Ectodermal cell (in vitro differentiated cells): Measurements from ENCODE around the gene CDKL5.

ENCODE experiments used
- H3K27ac ChIP-seq: 2 replicates; pipeline ENCODE4 v1.7.0; 2013; ENCODE audit warnings: mild to moderate bottlenecking, low read depth, low read length; ENCODE audit not compliant: insufficient read depth, poor library complexity, severe bottlenecking
- H3K27me3 ChIP-seq: 2 replicates; pipeline ENCODE4 v1.7.0; 2013; ENCODE audit warnings: mild to moderate bottlenecking, low read length; ENCODE audit not compliant: insufficient read depth, control insufficient read depth, poor library complexity, severe bottlenecking
- H3K36me3 ChIP-seq: one replicate; pipeline ENCODE4 v1.7.0; 2013; ENCODE audit warnings: low read length; ENCODE audit not compliant: control insufficient read depth, insufficient read depth
- H3K4me1 ChIP-seq: one replicate; pipeline ENCODE4 v1.7.0; 2013; ENCODE audit warnings: low read length; ENCODE audit not compliant: control insufficient read depth, insufficient read depth
- H3K4me3 ChIP-seq: 2 replicates; pipeline ENCODE4 v1.7.0; 2013; ENCODE audit warnings: low read depth, low read length, control low read depth; ENCODE audit not compliant: insufficient read depth
- H3K9me3 ChIP-seq: 2 replicates; pipeline ENCODE4 v1.7.0; 2013; ENCODE audit warnings: mild to moderate bottlenecking, low read length, moderate library complexity; ENCODE audit not compliant: control insufficient read depth
- WGBS, 2 experiments: methylation state at CpG; one replicate each; pipeline ENCODE4 v1.1.7; 2013; ENCODE audit warnings: missing lambda C conversion rate in 2 of 2; 5-methylcytosine and 5-hydroxymethylcytosine counted together

The CDKL5 gene

DNA sequence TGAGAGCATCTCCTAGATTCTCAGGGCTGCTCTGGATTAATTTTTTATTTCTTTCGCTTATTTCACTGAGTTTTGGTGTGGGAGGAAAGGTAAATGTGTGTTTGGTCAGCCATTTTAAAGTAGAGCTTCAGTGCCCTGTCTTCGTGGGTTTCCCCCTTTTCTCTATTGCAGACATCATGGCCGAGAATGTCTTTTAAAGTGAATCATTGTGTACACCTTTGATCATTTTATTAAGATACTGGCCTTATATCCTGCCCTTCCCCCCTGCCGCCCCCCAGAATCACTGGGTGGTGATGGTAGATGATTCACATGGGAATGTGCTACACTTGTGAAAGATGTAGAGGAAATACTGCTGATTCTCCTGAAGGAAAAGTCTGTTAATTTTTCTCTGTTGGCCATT is 23.8 kb downstream of the CDKL5 start:
- Histone ChIP-seq H3K9me3 (no peaks in the 10 kb centered on the region), H3K4me3 (no peak overlapping the region), H3K4me1 (no peaks in the 10 kb centered on the region), H3K27ac (no peak overlapping the region), H3K27me3 (no peaks in the 10 kb centered on the region), H3K36me3 (no peaks in the 10 kb centered on the region)
- 89 to 100% methylated on average over 1 to 2 of the region's 4 CpGs for WGBS, 2 experiments

DNA sequence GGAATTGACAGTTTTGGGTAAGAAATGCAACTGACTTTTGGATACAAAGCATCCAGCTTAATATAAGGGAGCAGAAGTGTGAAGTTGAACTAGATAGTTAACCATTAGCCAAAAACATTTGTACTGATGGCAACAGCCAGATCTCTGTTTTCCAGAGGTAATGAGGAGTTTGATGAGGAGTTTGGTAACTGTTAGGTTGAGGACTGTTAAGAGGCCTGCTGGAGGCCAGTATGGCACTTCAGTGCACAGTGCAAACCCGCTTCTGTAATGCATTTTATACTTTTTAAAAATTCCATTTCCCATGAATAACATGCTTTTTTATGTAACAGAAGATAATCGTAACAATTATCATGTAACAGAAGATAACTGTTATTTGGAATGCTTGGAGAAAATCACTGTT is 30.0 kb downstream of the CDKL5 start:
- Histone ChIP-seq H3K4me1 (no peaks in the 10 kb centered on the region), H3K27ac (no peak overlapping the region), H3K4me3 (no peak overlapping the region), H3K27me3 (no peaks in the 10 kb centered on the region), H3K9me3 (no peaks in the 10 kb centered on the region), H3K36me3 (no peaks in the 10 kb centered on the region)
- WGBS, 2 experiments: 100% methylated on average over 2 of the region's 2 CpGs; no CpG with 5 or more reads in 1 of the 2 experiments

DNA sequence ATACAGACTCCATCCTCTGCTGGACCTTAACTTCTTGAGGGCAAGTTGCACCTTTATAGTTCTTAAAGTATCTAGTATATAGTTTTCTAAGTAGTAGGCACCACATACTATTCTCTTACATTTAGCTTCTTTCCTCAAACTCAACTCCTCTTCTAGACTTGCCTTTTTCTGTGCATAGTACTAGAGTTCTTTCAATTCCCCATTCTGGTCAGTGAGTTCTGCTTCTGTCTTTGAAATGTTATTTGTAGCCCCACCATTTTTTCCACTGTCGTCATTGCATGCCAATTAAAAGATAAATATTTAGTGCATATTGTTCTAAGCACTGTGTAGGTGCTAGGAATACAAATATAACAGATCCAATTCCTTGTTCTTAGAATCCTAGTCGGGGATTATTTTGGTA is 31.6 kb downstream of the CDKL5 start:
- Histone ChIP-seq H3K9me3 (no peaks in the 10 kb centered on the region), H3K36me3 (no peaks in the 10 kb centered on the region), H3K4me3 (no peak overlapping the region), H3K27me3 (no peaks in the 10 kb centered on the region), H3K27ac (no peak overlapping the region), H3K4me1 (no peaks in the 10 kb centered on the region)
- WGBS, 2 experiments: 89% methylated on average over 1 of the region's 2 CpGs; no CpG with 5 or more reads in 1 of the 2 experiments

DNA sequence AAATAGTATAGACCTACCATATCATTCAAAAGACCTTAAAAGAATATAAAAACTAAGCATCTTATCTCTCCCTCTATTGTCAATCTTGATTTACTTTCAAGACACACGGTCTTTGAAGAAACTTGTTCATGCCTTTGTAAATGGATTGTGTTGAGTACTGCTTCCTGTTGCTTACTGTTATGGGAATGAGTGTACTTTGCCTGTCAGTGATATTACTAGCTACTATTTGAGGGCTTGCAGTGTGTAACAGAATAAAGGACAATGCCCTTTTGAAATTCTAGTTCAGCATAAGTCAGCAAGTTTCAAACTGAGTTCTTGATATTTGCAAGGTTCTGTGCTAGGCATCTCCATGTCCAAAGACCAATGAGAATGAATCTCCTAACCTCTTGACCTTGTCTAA is 36.0 kb downstream of the CDKL5 start:
- no peaks in the 10 kb centered on the region for H3K27me3 ChIP-seq
- no peaks in the 10 kb centered on the region for H3K9me3 ChIP-seq
- WGBS, 2 experiments: 29 to 80% methylated on average over 1 of the region's 1 CpG
- no peak overlapping the region for H3K4me3 ChIP-seq
- H3K36me3 ChIP-seq: no peaks in the 10 kb centered on the region
- no peak overlapping the region for H3K27ac ChIP-seq
- H3K4me1 ChIP-seq: no peaks in the 10 kb centered on the region

DNA sequence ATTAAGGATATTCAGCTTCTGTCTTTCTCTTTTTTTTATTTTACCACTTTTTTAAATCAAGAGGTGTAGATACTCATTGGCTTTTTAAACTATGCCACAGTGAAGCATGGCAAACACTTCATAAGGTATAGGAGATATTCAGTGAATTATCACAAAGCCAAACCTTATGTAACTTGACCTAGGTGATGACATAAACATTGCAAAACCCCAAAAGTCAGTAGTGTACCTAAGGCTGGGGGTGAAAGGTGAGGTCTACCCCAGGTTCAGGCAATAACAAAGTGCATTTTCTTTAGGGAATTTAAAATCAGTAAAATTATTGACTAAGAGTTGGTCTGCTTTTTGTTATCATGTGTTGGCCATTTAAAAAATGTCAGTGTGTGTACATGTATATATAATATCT is 39.1 kb downstream of the CDKL5 start:
- Histone ChIP-seq H3K36me3 (no peaks in the 10 kb centered on the region), H3K9me3 (no peaks in the 10 kb centered on the region), H3K4me1 (no peaks in the 10 kb centered on the region), H3K4me3 (no peak overlapping the region), H3K27ac (no peak overlapping the region), H3K27me3 (no peaks in the 10 kb centered on the region)

- H3K4me3 ChIP-seq: no peak overlapping the region
- H3K27ac ChIP-seq: no peak overlapping the region
- no peaks in the 10 kb centered on the region for H3K4me1 ChIP-seq
- no peaks in the 10 kb centered on the region for H3K27me3 ChIP-seq
- no peaks in the 10 kb centered on the region for H3K36me3 ChIP-seq
- 91 to 100% methylated on average over 3 to 4 of the region's 4 CpGs for WGBS, 2 experiments
- no peaks in the 10 kb centered on the region for H3K9me3 ChIP-seq
Observed at GRCh38 chrX:18465051-18465450, 39.6 kb downstream of the CDKL5 start.

GRCh38 chrX:18468599-18468998 is 43.2 kb downstream of the CDKL5 start:
- H3K27ac ChIP-seq: no peak overlapping the region
- H3K36me3 ChIP-seq: no peaks in the 10 kb centered on the region
- H3K27me3 ChIP-seq: no peaks in the 10 kb centered on the region
- 86 to 95% methylated on average over 1 to 3 of the region's 4 CpGs for WGBS, 2 experiments
- H3K9me3 ChIP-seq: no peaks in the 10 kb centered on the region
- no peak overlapping the region for H3K4me3 ChIP-seq
- no peaks in the 10 kb centered on the region for H3K4me1 ChIP-seq

GRCh38 chrX:18471296-18471695 is 45.9 kb downstream of the CDKL5 start:
- Histone ChIP-seq H3K27me3 (no peaks in the 10 kb centered on the region), H3K27ac (no peak overlapping the region), H3K9me3 (no peaks in the 10 kb centered on the region), H3K4me3 (no peak overlapping the region), H3K4me1 (no peaks in the 10 kb centered on the region), H3K36me3 (no peaks in the 10 kb centered on the region)
- WGBS, 2 experiments: 93 to 100% methylated on average over 2 of the region's 2 CpGs

DNA sequence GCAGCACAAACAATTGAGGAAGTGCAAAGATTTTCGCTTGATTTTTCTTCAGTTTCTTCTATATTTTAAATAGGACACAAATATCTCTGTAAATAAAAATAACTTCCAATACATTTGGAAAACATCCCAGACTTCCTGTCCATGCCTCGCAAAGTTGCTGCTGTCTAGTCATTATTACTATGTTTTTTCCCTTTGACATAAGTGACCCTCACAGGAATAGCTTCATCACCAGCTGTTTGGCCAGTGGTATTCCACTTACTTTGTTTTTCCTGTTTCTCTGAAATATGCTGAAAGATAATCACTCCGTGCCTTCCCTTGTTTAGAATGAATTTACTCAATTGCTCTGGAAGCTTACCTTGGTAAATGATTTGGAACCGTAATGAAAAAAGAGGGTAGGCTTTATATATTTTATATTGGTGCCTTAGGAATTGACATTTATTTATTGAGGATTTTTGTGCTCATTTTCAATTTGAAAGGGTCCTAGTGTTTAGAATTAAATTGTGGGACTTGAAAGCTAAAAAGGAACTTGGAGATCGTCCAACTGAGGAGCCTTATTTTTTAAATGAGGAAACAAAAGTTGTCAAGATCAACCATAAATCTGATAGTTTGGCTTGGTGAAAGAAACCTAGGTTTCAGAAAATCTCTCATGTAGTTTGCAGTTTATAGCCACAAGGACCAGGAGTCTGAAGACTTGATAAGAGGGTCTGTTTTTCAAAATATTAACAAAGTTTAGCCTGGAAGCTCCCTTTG is 65.6 kb downstream of the CDKL5 start:
- Histone ChIP-seq H3K27ac (no peak overlapping the region), H3K27me3 (no peaks in the 10 kb centered on the region), H3K9me3 (no peaks in the 10 kb centered on the region), H3K4me1 (no peaks in the 10 kb centered on the region), H3K36me3 (no peaks in the 10 kb centered on the region), H3K4me3 (no peak overlapping the region)
- 90 to 95% methylated on average over 4 to 5 of the region's 5 CpGs for WGBS, 2 experiments

DNA sequence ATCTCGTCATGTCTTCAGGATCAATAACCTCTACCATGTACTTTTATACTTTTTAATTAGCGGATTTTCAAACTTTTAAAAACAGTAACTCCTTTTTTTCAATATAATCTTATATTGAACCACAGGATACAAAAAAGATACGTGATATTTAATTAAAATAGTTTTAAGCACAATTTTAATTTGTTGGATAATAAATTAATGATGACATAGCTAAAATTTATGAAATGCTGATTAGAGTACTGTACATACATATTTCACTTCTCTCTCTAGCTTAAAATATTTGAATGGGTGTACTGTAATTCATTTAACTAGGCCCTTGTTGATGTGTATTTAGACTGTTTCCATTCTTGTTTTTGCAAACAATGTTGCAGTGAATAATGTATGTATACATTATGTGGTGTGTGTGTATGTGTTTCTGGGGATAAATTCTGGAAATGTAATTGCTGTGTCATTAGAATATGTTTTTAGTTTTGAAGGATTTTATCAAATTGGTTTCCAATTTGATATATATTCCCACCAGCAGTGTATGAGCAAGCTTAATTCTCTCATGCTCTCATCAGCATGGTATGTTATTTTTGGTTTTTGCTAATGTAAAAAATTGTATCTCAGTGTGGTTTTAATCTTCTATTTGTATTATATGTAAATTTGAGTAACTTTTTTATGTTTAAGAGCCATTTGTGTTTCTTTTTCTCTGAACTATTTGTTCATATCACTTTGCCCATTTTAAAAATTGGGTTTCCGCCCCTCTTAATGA is 66.4 kb downstream of the CDKL5 start:
- H3K27ac ChIP-seq: no peak overlapping the region
- H3K9me3 ChIP-seq: no peaks in the 10 kb centered on the region
- no peaks in the 10 kb centered on the region for H3K36me3 ChIP-seq
- H3K27me3 ChIP-seq: no peaks in the 10 kb centered on the region
- H3K4me1 ChIP-seq: no peaks in the 10 kb centered on the region
- no peak overlapping the region for H3K4me3 ChIP-seq
- 87 to 96% methylated on average over 1 to 2 of the region's 4 CpGs for WGBS, 2 experiments
